ENCODE data around the gene FNBP1L. TPM values are rescaled to one million over a fixed set of nuclear protein-coding genes. Genes with fewer than 3 reads are reported as not detected.

FNBP1L gene
- total and polyA plus RNA-seq, 2 experiments from 2014 or later = 56.3 to 132 TPM

GRCh38 chr1:93576346-93576745, 128.4 kb downstream of the FNBP1L start (continued):
- TF ChIP-seq EZH2 (IDR thresholded peaks at IDR 0.05; ENCODE audit: low read depth, unreplicated experiment) (no peak), POLR2AphosphoS5 (IDR thresholded peaks at IDR 0.05; ENCODE audit: low read depth) (no peak), ETS1 (IDR thresholded peaks at IDR 0.05) (no peak)

DNA sequence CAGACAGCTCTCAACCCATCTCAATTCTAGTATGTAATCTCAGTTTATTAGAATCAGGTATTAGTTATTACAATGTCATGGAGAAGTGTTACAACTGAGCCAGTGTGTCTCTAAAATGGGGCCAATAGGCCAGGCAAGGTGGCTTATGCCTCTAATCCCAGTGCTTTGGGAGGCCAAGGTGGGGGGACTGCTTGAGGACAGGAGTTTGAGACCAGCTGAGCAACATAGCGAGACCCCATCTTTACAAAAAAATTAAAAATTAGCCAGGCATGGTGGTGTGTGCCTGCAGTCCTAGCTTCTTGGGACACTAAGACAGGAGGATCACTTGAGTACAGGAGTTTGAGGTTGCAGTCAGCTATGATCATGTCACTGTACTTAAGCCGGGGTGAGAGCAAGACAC, 128.8 kb downstream of the FNBP1L start:
- H3K27ac ChIP-seq (ENCODE audit: low read depth) = no peak overlapping the region
- H4K20me1 ChIP-seq (replicated peaks; ENCODE audit: insufficient read depth) = 0 out of 2 replicates have a peak, but pooled peaks cover 5% of the 10 kb centered on the region
- no peaks in the 10 kb centered on the region for H3K9me3 Mint-ChIP-seq
- no peak overlapping the region for H2AFZ ChIP-seq
- H3K27me3 Mint-ChIP-seq (ENCODE audit: insufficient read depth, low read depth, poor library complexity) = peaks cover 4% of the 10 kb centered on the region
- no peaks in the 10 kb centered on the region for H3K9me2 ChIP-seq (ENCODE audit: insufficient read depth)
- no peak overlapping the region for H3K4me3 ChIP-seq
- no peak for ATAC-seq
- peaks cover 7% of the 10 kb centered on the region; the same call in 1 of the 2 replicates for H3K36me3 ChIP-seq (ENCODE audit: insufficient read depth)
- H3K4me2 ChIP-seq = no peak overlapping the region
- H3K27ac Mint-ChIP-seq = no peak overlapping the region
- peaks cover 3% of the 10 kb centered on the region for H3K36me3 Mint-ChIP-seq (ENCODE audit: low read depth)
- H3F3A ChIP-seq (replicated peaks; ENCODE audit: low read depth) = no peaks in the 10 kb centered on the region
- no peak for DNase-seq (ENCODE audit: low spot score)
- no peaks in the 10 kb centered on the region for H3K79me2 ChIP-seq (replicated peaks; ENCODE audit: insufficient read depth)
- H3K4me3 Mint-ChIP-seq = no peak overlapping the region
- peaks cover 16% of the 10 kb centered on the region for H3K4me1 Mint-ChIP-seq
- H3K27me3 ChIP-seq (ENCODE audit: insufficient read depth) = no peaks in the 10 kb centered on the region
- peaks cover 17% of the 10 kb centered on the region for H3K4me1 ChIP-seq (ENCODE audit: insufficient read depth)
- no peak for TF ChIP-seq JUNB (IDR thresholded peaks at IDR 0.05; ENCODE audit: unreplicated experiment)
- TF ChIP-seq POLR2AphosphoS5 (IDR thresholded peaks at IDR 0.05; ENCODE audit: low read depth) = no peak
- TF ChIP-seq CREB1 (CRISPR knock-in tag; IDR thresholded peaks at IDR 0.05; ENCODE audit: low read depth) = no peak
- TF ChIP-seq NANOG (IDR thresholded peaks at IDR 0.05; ENCODE audit: borderline replicate concordance) = no peak
- TF ChIP-seq ETS1 (IDR thresholded peaks at IDR 0.05) = no peak
- no peak for TF ChIP-seq STAT1 (IDR thresholded peaks at IDR 0.05; ENCODE audit: unreplicated experiment)
- TF ChIP-seq REST (IDR thresholded peaks at IDR 0.05; ENCODE audit: unreplicated experiment) = no peak
- TF ChIP-seq ZNF331 (CRISPR knock-in tag; IDR thresholded peaks at IDR 0.05; ENCODE audit: low read depth) = no peak
- no peak for TF ChIP-seq EZH2 (IDR thresholded peaks at IDR 0.05; ENCODE audit: low read depth, unreplicated experiment)
- TF ChIP-seq EZH2phosphoT487 (IDR thresholded peaks at IDR 0.05; ENCODE audit: unreplicated experiment) = no peak
- no peak for TF ChIP-seq ZNF462 (CRISPR knock-in tag; IDR thresholded peaks at IDR 0.05)
